Measurements from ENCODE around the gene MYL3.
"Not testable (repeated sequence)": the region's sequence is repeated elsewhere in the genome, so short reads cannot be mapped to it uniquely, and the experiment has no call there.

The MYL3 gene

GRCh38 chr3:46811615-46812236 lies 51.5 kb downstream of the MYL3 start:
- Histone ChIP-seq H3K9me3 (ENCODE audit: control insufficient read depth in 1 of 2, low read length in 2 of 2) (no peaks in the 10 kb centered on the region), H3K4me1 (ENCODE audit: control insufficient read depth in 1 of 2, insufficient read depth in 2 of 2, low read length in 2 of 2) (peaks cover 0 to 6% of the 10 kb centered on the region in 2 donors), H3K27me3 (ENCODE audit: control insufficient read depth in 1 of 2, insufficient read depth in 2 of 2, low read length in 2 of 2) (no peaks in the 10 kb centered on the region), H3K9ac (ENCODE audit: low read depth in 1 of 2, low read length in 2 of 2) (no peak overlapping the region), H3K36me3 (ENCODE audit: control insufficient read depth in 1 of 2, insufficient read depth in 2 of 2, low read length in 2 of 2) (no peaks in the 10 kb centered on the region), H3K27ac (ENCODE audit: low read depth, low read length) (no peak overlapping the region), H3K4me3 (ENCODE audit: low read depth in 1 of 2, low read length in 2 of 2) (peak overlapping the region; percentile 45 to 56)

GRCh38 chr3:46808766-46809165 lies 54.5 kb downstream of the MYL3 start:
- H3K27ac ChIP-seq (ENCODE audit: low read depth, low read length); H3K4me1 ChIP-seq (ENCODE audit: control insufficient read depth in 1 of 2, insufficient read depth in 2 of 2, low read length in 2 of 2); H3K4me3 ChIP-seq (ENCODE audit: low read depth in 1 of 2, low read length in 2 of 2); H3K9ac ChIP-seq (ENCODE audit: low read depth in 1 of 2, low read length in 2 of 2); H3K36me3 ChIP-seq (ENCODE audit: control insufficient read depth in 1 of 2, insufficient read depth in 2 of 2, low read length in 2 of 2); H3K9me3 ChIP-seq (ENCODE audit: control insufficient read depth in 1 of 2, low read length in 2 of 2); H3K27me3 ChIP-seq (ENCODE audit: control insufficient read depth in 1 of 2, insufficient read depth in 2 of 2, low read length in 2 of 2): not testable (repeated sequence)
